HG02970 (cell line): ENCODE measurements around the gene HNRNPH2.

ENCODE experiments used
- ATAC-seq: cut with Tn5 transposase; IDR thresholded peaks from one replicate; pipeline ENCODE4 v1.9.1; 2021; ENCODE audit warnings: mild to moderate bottlenecking, moderate library complexity, moderate number of reproducible peaks; ENCODE audit not compliant: unreplicated experiment, low FRiP score

Gene HNRNPH2

GRCh38 chrX:101394372-101394771, 13.7 kb upstream of the HNRNPH2 start:
- no peak for ATAC-seq

- no peak for ATAC-seq
These were observed 12.2 kb upstream of the HNRNPH2 start for GRCh38 chrX:101395789-101396188.

- ATAC-seq = no peak
These were observed 10.2 kb upstream of the HNRNPH2 start for GRCh38 chrX:101397779-101398178.

GRCh38 chrX:101398694-101399093, 9.3 kb upstream of the HNRNPH2 start:
- ATAC-seq = no peak

- no peak for ATAC-seq
These were observed 8.2 kb upstream of the HNRNPH2 start for GRCh38 chrX:101399825-101400224.

GRCh38 chrX:101407167-101407747, 765 bp upstream of the HNRNPH2 start:
- no peak for ATAC-seq

GRCh38 chrX:101408532-101408841, 465 bp downstream of the HNRNPH2 start:
- ATAC-seq = no peak

- no peak for ATAC-seq
These were observed 1.0 kb downstream of the HNRNPH2 start for GRCh38 chrX:101409043-101409442.

GRCh38 chrX:101410461-101410860, 2.4 kb downstream of the HNRNPH2 start:
- ATAC-seq = no peak

- ATAC-seq = no peak
These were observed 4.0 kb downstream of the HNRNPH2 start for GRCh38 chrX:101411984-101412383.

GRCh38 chrX:101415180-101416145, 7.4 kb downstream of the HNRNPH2 start:
- ATAC-seq = no peak

- ATAC-seq = no peak
These were observed 8.7 kb downstream of the HNRNPH2 start for GRCh38 chrX:101416691-101417090.

- no peak for ATAC-seq
These were observed 9.2 kb downstream of the HNRNPH2 start for GRCh38 chrX:101417190-101417589.

GRCh38 chrX:101417981-101418841, 10.2 kb downstream of the HNRNPH2 start:
- no peak for ATAC-seq

- no peak for ATAC-seq
These were observed 11.5 kb downstream of the HNRNPH2 start for GRCh38 chrX:101419489-101419888.

- no peak for ATAC-seq
These were observed 19.9 kb downstream of the HNRNPH2 start for GRCh38 chrX:101427954-101428353.

- ATAC-seq = no peak
These were observed 21.9 kb downstream of the HNRNPH2 start for GRCh38 chrX:101429934-101430333.

- ATAC-seq = peak; percentile 79
These were observed 22.5 kb downstream of the HNRNPH2 start for GRCh38 chrX:101430457-101431078.

GRCh38 chrX:101442085-101442484, 34.1 kb downstream of the HNRNPH2 start:
- no peak for ATAC-seq

- ATAC-seq = no peak
These were observed 41.3 kb downstream of the HNRNPH2 start for GRCh38 chrX:101449279-101449678.

GRCh38 chrX:101450085-101450484, 42.1 kb downstream of the HNRNPH2 start:
- no peak for ATAC-seq
